IMR-90 (cell line): ENCODE measurements around the gene RNF11. TPM values are rescaled to one million over a fixed set of nuclear protein-coding genes. Genes with fewer than 3 reads are reported as not detected.

Experiments
- ATAC-seq: fragments of 200-7000 bp; cut with Tn5 transposase; 2 replicates; pipeline ENCODE4 v1.9.1; 2020; ENCODE audit warnings: low read depth, mild to moderate bottlenecking, moderate library complexity
- BruUV-seq: library from RNA; stranded (reverse); fragments of 400-500 nt; replicated peaks from 2 replicates; lab custom pipeline; 2021; lab: Mats Ljungman, UMichigan
- CTCF ChIA-PET: fragments of 300-600 bp; formaldehyde crosslinking; extraction: SDS; loops from one replicate; lab custom pipeline; 2021; ENCODE audit warnings: antibody characterized with exemption; lab: Yijun Ruan, JAX
- POLR2A ChIA-PET: fragments of 300-600 bp; sonication (Branson Sonifier 250); formaldehyde crosslinking; loops from one replicate; lab custom pipeline; 2022; ENCODE audit warnings: antibody characterized with exemption; ENCODE audit not compliant: unreplicated experiment; lab: Charles Lee
- DNase-seq: peaks from one replicate; pipeline ENCODE4 v3.0.0; 2013
- H2AFZ ChIP-seq: replicated peaks from 2 replicates; pipeline ENCODE3; 2013; ENCODE audit warnings: low read length, mild to moderate bottlenecking; ENCODE audit not compliant: poor library complexity
- H2AK5ac ChIP-seq: 2 replicates; pipeline ENCODE4 v1.6.1; 2013; ENCODE audit warnings: low read depth, low read length, inconsistent platforms
- H2AK9ac ChIP-seq: replicated peaks from 2 replicates; pipeline ENCODE3; 2013; ENCODE audit warnings: mild to moderate bottlenecking, low read depth, low read length, moderate library complexity; ENCODE audit not compliant: poor library complexity
- H2BK120ac ChIP-seq: 2 replicates; pipeline ENCODE4 v1.6.1; 2013; ENCODE audit warnings: low read depth, low read length, inconsistent platforms
- H2BK15ac ChIP-seq: 3 replicates; pipeline ENCODE4 v1.6.1; 2013; ENCODE audit warnings: low read depth, low read length, inconsistent platforms
- H2BK20ac ChIP-seq: 2 replicates; pipeline ENCODE4 v1.6.1; 2013; ENCODE audit warnings: low read depth, mild to moderate bottlenecking, inconsistent platforms, low read length, moderate library complexity
- H2BK5ac ChIP-seq: 2 replicates; pipeline ENCODE4 v1.6.1; 2013; ENCODE audit warnings: mild to moderate bottlenecking, low read depth, low read length, inconsistent platforms; ENCODE audit not compliant: poor library complexity, severe bottlenecking
- H3K14ac ChIP-seq: replicated peaks from 2 replicates; pipeline ENCODE4 v1.6.1; 2013; ENCODE audit warnings: low read depth, low read length, inconsistent platforms
- H3K18ac ChIP-seq: 2 replicates; pipeline ENCODE4 v1.6.1; 2013; ENCODE audit warnings: low read depth, low read length, control low read depth
- H3K23ac ChIP-seq: 2 replicates; pipeline ENCODE4 v1.6.1; 2013; ENCODE audit warnings: low read depth, low read length, inconsistent platforms
- H3K27ac ChIP-seq: 2 replicates; pipeline ENCODE4 v1.5.1; 2013; ENCODE audit warnings: mild to moderate bottlenecking, control low read depth, low read length; ENCODE audit not compliant: insufficient read depth
- H3K27me3 ChIP-seq: 2 replicates; pipeline ENCODE4 v1.6.1; 2013; ENCODE audit warnings: low read length; ENCODE audit not compliant: control insufficient read depth, insufficient read depth
- H3K36me3 ChIP-seq: 2 replicates; pipeline ENCODE4 v1.6.1; 2013; ENCODE audit warnings: low read length, mixed read lengths; ENCODE audit not compliant: control insufficient read depth, insufficient read depth
- H3K4ac ChIP-seq: 2 replicates; pipeline ENCODE4 v1.6.1; 2013; ENCODE audit warnings: low read depth, low read length, inconsistent platforms
- H3K4me1 ChIP-seq: 2 replicates; pipeline ENCODE4 v1.6.1; 2013; ENCODE audit warnings: low read length, mixed read lengths; ENCODE audit not compliant: control insufficient read depth, insufficient read depth
- H3K4me2 ChIP-seq: 2 replicates; pipeline ENCODE4 v1.6.1; 2013; ENCODE audit warnings: low read depth, mild to moderate bottlenecking, control low read depth, low read length, moderate library complexity
- H3K4me3 ChIP-seq: 2 replicates; pipeline ENCODE4 v1.5.1; 2013; ENCODE audit warnings: low read depth, mild to moderate bottlenecking, control low read depth, low read length, moderate library complexity; ENCODE audit not compliant: insufficient read depth
- H3K56ac ChIP-seq: 2 replicates; pipeline ENCODE4 v1.6.1; 2013; ENCODE audit warnings: low read length, inconsistent platforms; ENCODE audit not compliant: insufficient read depth; ENCODE audit errors: extremely low read depth
- H3K79me1 ChIP-seq, 2 experiments: 2 replicates each; pipeline ENCODE4 v1.6.1; 2013; ENCODE audit warnings: low read length in 2 of 2, inconsistent platforms in 1 of 2, low read depth in 1 of 2
- H3K9ac ChIP-seq: 2 replicates; pipeline ENCODE4 v1.6.1; 2013; ENCODE audit warnings: low read depth, low read length, control low read depth
- H3K9me1 ChIP-seq: 2 replicates; pipeline ENCODE4 v1.6.1; 2013; ENCODE audit warnings: low read length, inconsistent platforms; ENCODE audit not compliant: insufficient read depth
- H3K9me3 ChIP-seq: 2 replicates; pipeline ENCODE4 v1.6.1; 2013; ENCODE audit warnings: low read length; ENCODE audit not compliant: control insufficient read depth, insufficient read depth
- H4K20me1 ChIP-seq: 2 replicates; pipeline ENCODE4 v1.6.1; 2013; ENCODE audit warnings: low read length, inconsistent platforms; ENCODE audit not compliant: insufficient read depth
- H4K5ac ChIP-seq: 2 replicates; pipeline ENCODE4 v1.6.1; 2013; ENCODE audit warnings: mild to moderate bottlenecking, low read depth, low read length, control low read depth
- H4K8ac ChIP-seq, 2 experiments: 2 replicates each; pipeline ENCODE4 v1.6.1; 2013; ENCODE audit warnings: low read depth in 2 of 2, low read length in 2 of 2, control low read depth in 1 of 2, inconsistent platforms in 1 of 2
- H4K91ac ChIP-seq: 2 replicates; pipeline ENCODE4 v1.6.1; 2013; ENCODE audit warnings: low read depth, low read length, inconsistent platforms; ENCODE audit not compliant: insufficient read depth
- MAFK ChIP-seq: IDR thresholded peaks from 2 replicates; pipeline ENCODE4 v1.6.1; 2012; ENCODE audit warnings: low read depth, low read length, improper control_type of control experiment
- WGBS, 2 experiments: methylation state at CpG; one replicate each; pipeline versions ENCODE4 v1.1.5 to v1.1.7; 2013; ENCODE audit warnings: missing lambda C conversion rate in 2 of 2; ENCODE audit not compliant: insufficient read length in 1 of 2; ENCODE audit errors: extremely low coverage in 2 of 2; 5-methylcytosine and 5-hydroxymethylcytosine counted together
- dilution Hi-C: fragments of 300-500 bp; cut with HindIII; formaldehyde crosslinking; loops from one replicate; pipeline ENCODE4 v1.14.3; 2018; ENCODE audit warnings: low sequenced_read_pairs; ENCODE audit not compliant: unreplicated experiment
- in situ Hi-C: fragments of 300-500 bp; cut with MboI; formaldehyde crosslinking; loops from 3 replicates; pipeline ENCODE4 v1.14.3; 2019; ENCODE audit warnings: low sequenced_read_pairs, inconsistent platforms, mixed read lengths
- intact Hi-C: fragments of 100-400 bp; cut with micrococcal nuclease; formaldehyde crosslinking; loops from 2 replicates; pipeline ENCODE4 v1.10.0; 2022
- polyA plus RNA-seq, 3 experiments: library from polyadenylated mRNA; depleted of rRNA; stranded (reverse); fragments of >200 nt; gene quantifications; 2 replicates each; pipeline ENCODE4 v1.2.3, GENCODE V29; 2012; ENCODE audit warnings: low replicate concordance in 1 of 3
- total RNA-seq: library from RNA; depleted of rRNA; stranded (reverse); fragments of >200 nt; gene quantifications from 2 replicates; pipeline ENCODE4 v1.2.3, GENCODE V29; 2012

The RNF11 gene
- total and polyA plus RNA-seq, 2 of the 4 experiments (the other 2 are of a cell fraction): 63.3 to 64.1 TPM

GRCh38 chr1:51310871-51311613 is 75.0 kb downstream of the RNF11 start:
- Histone ChIP-seq H2BK20ac (no peak overlapping the region), H2AFZ (peak overlapping the region; percentile 40), H2BK15ac (no peak overlapping the region), H4K8ac (no peak overlapping the region), H4K20me1 (no peaks in the 10 kb centered on the region), H2AK9ac (peak overlapping the region; percentile 70), H3K4me3 (no peak overlapping the region), H3K9me1 (peaks cover 16% of the 10 kb centered on the region), H3K27ac (no peak overlapping the region), H3K9ac (no peak overlapping the region), H4K91ac (no peak overlapping the region), H4K5ac (no peak overlapping the region), H3K27me3 (no peaks in the 10 kb centered on the region), H2BK120ac (no peak overlapping the region), H3K18ac (no peak overlapping the region), H3K23ac (no peak overlapping the region), H3K9me3 (no peaks in the 10 kb centered on the region), H3K79me1 (no peaks in the 10 kb centered on the region), H3K4me1 (peaks cover 10% of the 10 kb centered on the region), H3K56ac (no peak overlapping the region), H2BK5ac (no peak overlapping the region), H2AK5ac (no peak overlapping the region), H3K4me2 (no peak overlapping the region), H3K4ac (no peak overlapping the region), H3K36me3 (no peaks in the 10 kb centered on the region), H3K14ac (no peak overlapping the region)
- intact Hi-C loops: no loop called here
- POLR2A ChIA-PET: no interaction called here
- in situ Hi-C loops: no loop called here
- WGBS, 2 experiments: 83% methylated on average over 5 of the region's 15 CpGs; no CpG with 5 or more reads in 1 of the 2 experiments
- DNase-seq (no peak), ATAC-seq (no peak)
- dilution Hi-C loops: no loop called here
- CTCF ChIA-PET: no interaction called here
- BruUV-seq: no TSS peak
- no peak for TF ChIP-seq MAFK
